ENCODE measurements around the gene DAP3. TPM values are rescaled to one million over a fixed set of nuclear protein-coding genes. Genes with fewer than 3 reads are reported as not detected.
"Not testable (repeated sequence)": the region's sequence is repeated elsewhere in the genome, so short reads cannot be mapped to it uniquely, and the experiment has no call there.

The DAP3 gene
- 52.7 and 72.5 TPM in 2 replicates for total RNA-seq (2014; rRNA removed; shearing (Covaris generic))
- 112 and 118 TPM in 2 replicates for polyA plus RNA-seq (2015; cell fraction: cytosol; rRNA removed)
- polyA plus RNA-seq (2015; cell fraction: nucleus; rRNA removed), result 186 and 207 TPM in 2 replicates

DNA sequence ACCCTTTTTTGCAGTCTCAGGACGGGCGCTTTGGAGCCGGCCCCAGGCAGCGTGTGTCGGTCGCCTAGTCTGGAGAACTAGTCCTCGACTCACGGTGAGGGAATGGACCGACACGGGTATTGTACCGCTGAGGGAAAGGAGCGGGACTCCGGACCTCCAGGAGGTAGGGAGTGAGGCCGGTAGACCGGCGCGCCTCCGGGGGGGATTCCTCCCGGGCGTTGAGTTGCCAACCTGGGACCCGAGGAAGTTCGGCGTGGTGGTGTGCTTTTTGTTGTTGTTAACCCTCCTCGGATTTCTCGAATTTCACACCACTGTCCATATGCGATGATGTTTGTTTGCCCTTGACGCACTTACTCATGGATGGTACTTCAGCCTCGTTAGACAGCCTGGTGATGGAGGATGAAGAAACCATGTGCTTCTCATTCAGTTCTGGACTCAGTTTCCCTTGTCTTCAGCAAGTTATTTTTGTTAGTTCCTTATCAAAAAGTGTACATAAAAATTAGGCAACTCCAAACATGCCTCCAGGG lies at the start of gene DAP3:
Gene DAP3, plus strand, starts transcription at position 11 of the 527 bp plus-strand sequence. CDS start 20,689 bp downstream, outside the sequence.
- not testable (repeated sequence) for DNase-seq (ENCODE audit: low read depth)

DNA sequence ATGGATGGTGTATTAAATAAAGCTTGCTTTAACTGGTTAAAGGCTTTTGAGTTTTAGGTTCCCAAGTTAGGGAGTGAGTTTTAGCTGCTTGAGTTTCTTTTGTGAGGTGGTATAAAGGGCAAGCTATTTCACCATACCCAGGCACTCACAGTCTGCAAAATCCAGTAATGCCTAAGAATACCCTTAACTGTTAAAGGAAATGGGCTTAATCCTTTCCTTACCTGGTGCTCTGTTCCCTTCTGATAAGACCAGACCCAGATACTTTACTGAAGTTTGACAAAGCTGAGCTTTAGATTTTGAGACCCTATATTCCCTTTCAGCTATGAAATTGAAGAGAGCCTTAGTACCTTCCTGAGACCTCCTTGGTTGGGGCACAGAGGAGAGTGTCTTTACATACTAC lies 48.5 kb upstream of the DAP3 start:
- DNase-seq (ENCODE audit: low read depth), result no peak

DNA sequence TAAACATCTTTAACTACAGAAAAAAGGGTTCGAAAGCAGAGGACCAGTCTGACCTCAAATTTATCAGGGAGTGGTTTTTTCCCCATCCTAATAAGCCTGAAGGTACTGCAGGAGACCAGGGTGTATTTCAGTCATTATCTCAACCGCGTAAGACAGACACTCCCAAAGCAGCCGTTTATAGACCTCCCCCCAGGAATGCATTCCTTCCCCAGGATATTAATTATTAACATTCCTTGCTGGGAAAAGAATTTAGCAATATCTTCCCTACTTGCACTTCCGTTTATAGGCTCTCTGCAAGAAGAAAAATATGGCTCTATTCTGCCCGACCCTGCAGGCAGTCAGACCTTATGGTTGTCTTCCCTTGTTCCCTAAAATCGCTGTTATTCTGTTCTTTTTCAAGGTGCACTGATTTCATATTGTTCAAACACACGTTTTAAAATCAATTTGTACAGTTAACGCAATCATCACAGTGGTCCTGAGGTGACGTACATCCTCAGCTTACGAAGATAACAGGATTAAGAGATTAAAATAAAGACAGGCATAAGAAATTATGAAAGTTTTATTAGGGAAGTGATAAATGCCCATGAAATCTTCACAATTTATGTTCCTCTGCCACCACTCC lies 46.2 kb upstream of the DAP3 start:
- not testable (repeated sequence) for DNase-seq (ENCODE audit: low read depth)

DNA sequence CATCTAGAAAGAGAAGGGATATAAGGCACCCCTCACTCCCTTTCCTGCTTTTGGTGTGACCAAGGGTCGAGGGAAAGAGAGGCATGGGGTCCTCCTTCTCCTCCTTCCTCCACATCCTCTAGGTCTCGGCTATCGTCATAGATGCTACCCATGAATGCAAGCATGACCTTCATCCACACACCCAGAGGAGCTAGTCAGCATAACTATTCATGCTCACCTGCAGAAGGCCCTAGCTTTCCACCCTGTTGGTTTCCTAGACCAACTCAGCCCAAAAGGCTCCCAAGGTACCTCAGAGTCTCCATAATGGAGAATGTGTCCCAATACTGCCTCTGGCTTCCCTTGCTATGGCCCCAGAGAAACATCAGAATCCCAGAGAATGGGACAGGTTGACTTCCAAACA lies 45.7 kb upstream of the DAP3 start:
- no peak for DNase-seq (ENCODE audit: low read depth)

DNA sequence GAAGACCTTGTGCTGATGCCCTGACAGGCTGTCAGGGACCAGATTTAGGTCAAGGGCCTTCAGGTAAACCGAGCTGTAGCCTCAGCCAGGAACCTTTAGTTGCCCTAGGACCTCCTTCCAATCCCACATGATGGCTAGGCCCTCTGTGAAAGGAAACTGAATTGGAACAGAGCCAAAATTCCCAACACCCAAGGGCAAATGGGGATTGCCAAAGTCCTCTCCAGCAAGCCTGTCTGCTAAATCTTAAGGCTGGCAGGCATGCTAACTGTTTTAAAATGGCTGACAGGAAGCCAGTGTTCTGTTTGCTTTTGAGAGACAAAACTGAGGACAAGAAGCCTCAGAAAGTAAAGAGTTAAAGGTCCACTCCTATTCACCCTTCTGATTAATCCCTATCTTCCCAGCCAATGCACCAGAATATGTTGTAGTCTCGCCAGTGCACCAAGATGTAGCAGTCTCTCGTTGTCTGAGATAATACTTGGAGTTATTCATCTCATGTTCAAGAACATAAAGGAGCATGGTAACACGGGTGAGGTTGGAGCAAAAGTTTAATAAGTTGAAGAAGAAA lies 43.8 kb upstream of the DAP3 start:
- DNase-seq (ENCODE audit: low read depth), result no peak

DNA sequence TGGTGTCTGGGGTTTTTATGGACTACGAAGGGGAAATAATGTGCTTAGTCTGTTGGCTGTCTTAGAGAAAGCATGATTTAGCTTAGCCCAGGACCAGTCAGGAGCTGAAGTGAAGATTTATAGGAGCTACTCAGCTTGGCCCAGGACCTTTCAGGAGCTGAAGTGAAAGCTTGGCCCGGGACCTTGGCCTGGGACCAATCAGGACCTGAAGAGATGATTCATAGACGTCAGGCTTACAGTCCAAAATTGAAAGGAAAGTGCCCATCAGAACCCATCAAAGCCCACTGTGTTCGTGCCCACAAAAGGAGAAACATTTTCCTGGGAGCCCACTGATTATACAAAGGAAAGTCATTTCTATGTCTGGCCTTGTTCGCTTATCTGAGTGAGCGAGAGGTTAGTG lies 43.2 kb upstream of the DAP3 start:
- no peak for DNase-seq (ENCODE audit: low read depth)

DNA sequence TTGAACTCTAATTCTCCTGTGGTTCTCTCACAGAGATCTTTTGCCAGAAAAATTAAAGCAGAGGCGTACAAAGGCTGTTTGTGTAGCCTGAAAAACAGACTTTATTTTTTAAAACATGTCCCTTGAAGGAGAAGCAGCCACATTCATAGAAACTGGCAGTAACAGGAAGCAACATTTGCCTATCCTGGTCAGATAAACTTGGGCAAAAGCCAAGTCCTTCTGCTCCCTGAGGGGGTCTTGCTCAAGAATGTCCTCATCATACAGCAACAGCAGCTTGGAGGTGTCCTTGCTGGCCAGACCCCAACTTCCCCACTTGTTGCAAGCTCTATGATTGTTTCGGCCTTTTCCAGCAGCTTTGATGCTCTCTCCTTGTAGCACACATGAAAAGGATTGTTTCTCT lies 42.6 kb upstream of the DAP3 start:
- no peak for DNase-seq (ENCODE audit: low read depth)

DNA sequence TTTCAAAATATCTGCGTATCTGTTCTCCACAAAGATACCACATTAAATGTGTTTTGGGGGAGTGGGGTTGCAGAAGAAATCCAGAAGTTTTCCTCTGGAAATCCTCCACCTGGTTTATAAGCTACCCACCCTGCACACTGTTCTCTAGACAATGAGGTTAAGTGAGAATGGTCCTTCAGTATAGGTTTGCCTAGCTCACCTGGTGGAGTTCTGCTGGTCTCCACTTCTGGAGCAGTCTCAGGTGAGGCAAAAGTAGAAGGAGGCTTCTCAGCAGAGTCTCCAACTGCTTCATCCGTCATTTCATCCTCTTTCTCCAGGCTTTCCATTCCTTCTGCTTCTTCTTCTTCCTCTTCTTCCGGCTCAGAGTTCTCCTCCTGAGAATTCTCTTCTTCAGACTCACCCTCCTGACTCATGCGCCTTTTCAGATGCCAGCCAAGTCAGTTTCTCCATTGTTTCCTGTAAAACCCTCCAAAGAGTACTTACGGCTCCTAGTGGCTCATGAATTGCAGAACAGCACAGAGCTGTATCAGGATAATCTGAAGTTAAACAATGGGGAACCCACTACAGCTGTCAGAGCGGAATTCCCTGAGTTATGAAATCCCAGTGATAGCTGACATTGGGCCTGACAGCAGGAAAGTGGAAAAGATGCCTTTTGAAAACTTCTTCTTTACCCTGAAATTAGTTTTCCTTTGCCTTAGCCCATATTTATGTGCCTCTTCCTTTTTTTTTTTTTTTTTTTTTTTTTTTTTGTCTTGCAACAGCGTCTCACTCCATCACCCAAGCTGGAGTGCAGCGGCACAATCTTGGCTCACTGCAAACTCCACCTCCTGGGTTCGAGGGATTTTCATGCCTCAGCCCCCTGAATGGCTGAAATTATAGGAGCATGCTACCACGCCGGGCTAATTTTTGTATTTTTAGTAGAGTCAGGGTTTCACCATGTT lies 40.4 kb upstream of the DAP3 start:
- peak; percentile 92 for DNase-seq (ENCODE audit: low read depth)

DNA sequence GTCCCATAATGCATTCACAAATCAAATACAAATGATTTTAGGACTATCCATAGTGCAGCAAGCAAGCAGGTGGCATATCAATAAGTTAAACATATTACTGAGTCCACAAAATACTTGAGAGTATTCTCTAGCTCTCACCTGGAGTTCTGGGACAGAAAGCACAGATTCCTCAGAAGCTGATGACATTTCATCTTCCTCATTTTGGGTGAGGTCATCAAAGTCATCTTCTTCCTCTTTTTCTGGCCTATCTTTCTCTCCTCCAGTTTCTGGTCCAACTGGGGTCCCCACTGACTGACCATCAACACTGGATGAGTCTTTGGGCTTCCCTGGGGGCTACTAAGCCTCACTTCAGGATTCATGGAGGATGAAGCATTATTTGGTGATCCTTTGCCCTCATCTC lies 39.2 kb upstream of the DAP3 start:
- no peak for DNase-seq (ENCODE audit: low read depth)

DNA sequence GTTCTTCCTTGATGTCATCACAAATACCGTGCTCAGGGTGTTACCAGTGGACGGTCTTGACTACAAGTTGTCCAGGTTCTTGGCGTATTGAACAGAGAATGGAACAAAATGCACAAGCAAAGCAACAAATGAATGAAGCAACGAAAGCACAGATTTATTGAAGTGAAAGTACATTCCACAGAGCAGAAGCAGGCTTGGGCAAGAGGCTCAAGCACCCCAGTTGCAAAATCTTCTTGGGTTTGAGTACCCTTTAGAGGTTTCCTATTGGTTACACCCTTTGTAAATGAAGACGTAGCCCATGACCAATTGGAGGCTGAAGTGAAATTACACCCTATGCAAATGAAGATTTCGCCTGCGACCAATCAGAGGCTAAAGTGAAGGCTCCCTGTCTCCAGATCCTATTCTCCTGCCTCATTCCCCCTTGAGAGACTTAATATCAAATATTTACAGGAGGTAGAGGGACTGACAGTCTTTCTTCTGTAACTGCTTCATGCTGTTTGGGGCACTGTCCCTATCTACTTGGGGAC lies 38.6 kb upstream of the DAP3 start:
- DNase-seq (ENCODE audit: low read depth), result peak; percentile 14

DNA sequence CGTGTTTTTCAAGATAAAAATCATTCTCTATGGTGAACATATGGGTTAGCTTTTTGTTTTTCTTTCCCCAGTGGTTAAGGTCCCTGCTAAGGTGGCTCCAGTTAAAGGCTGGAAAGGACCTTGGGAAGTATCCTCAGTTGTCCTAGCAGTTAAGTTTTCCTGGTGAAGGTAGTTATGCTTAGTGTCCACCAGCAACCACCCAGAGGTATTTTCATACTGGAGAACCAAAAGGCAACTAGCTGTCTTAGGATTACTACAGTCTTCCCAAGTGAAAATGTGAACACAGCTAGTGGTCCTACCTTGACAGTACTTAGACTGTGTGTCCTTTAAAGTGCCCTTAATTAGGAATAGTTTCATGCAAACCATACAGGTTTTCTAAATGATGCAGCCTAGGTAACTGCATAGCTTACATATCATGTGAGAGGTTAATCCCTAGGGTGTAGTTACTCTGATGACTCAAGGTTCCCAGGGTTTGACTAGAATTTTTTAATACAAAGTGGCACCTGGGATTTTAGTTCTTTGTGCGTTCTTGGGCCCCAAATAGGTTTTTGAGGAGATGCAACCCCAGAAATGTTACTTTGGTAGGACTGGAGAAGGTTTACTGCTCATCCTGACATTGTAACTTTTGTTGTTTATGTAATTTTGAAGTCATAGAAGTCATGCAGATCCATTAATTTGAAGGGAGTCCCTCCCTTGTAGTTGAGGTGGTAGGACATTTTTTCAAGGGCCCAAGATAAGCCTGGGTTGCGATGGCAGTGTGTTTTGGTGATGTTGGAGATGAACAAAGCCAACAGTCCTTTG lies 36.8 kb upstream of the DAP3 start:
- no peak for DNase-seq (ENCODE audit: low read depth)

DNA sequence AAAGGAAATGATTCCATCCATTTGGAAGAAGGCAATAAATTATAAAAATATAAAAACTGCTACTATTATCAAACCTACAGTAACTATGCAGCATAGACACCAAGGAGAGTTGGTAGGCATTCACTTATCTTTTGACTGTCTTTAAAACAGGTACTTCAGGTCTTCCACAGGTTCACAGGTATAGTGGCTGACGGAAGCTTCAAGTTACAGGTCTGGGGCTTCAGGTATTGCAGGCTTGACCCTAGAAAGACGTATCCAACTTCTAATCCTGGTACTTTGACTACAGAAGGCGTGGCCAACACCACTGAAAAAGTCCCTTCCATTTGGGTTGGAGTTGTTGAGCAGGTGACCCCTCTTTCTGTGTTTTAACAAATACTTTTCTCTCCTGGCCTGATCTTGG lies 35.9 kb upstream of the DAP3 start:
- DNase-seq (ENCODE audit: low read depth), result no peak

DNA sequence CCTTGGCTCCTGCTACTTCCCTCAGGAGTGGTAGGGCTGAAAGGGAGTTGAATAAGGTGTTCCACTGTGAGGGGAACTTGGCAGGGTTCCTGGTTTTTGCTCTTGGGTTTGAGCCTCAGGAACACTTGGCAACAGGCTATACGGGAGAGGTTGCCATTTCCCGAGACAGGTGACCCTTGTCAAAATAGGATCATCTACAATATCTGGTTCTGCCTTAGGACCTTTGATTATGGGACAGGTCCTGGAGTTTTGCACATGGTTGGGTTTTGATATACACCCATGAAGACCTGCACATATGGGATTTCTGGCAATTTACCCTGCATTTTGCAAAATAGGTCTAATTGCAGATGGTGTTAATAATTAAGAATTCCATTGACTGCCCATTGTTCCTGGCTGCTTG lies 31.4 kb upstream of the DAP3 start:
- no peak for DNase-seq (ENCODE audit: low read depth)

DNA sequence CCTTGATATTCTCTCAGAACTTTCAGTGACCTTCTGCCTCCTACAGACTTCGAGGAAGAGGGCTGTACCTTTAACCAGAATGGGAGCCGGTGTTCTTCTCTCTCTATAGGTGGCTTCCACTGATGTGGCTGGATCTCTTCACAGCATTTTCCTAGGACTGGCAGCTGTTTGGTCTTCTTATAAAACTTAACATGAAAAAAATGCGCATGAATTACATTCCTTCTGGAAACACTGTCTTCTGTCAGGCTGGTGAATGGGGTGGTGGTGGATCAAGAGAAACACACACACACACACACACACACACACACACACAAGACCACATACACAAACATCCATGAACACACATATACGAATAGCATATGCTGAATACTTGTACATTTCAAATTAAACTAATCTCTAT lies 27.7 kb upstream of the DAP3 start:
- not testable (repeated sequence) for DNase-seq (ENCODE audit: low read depth)

DNA sequence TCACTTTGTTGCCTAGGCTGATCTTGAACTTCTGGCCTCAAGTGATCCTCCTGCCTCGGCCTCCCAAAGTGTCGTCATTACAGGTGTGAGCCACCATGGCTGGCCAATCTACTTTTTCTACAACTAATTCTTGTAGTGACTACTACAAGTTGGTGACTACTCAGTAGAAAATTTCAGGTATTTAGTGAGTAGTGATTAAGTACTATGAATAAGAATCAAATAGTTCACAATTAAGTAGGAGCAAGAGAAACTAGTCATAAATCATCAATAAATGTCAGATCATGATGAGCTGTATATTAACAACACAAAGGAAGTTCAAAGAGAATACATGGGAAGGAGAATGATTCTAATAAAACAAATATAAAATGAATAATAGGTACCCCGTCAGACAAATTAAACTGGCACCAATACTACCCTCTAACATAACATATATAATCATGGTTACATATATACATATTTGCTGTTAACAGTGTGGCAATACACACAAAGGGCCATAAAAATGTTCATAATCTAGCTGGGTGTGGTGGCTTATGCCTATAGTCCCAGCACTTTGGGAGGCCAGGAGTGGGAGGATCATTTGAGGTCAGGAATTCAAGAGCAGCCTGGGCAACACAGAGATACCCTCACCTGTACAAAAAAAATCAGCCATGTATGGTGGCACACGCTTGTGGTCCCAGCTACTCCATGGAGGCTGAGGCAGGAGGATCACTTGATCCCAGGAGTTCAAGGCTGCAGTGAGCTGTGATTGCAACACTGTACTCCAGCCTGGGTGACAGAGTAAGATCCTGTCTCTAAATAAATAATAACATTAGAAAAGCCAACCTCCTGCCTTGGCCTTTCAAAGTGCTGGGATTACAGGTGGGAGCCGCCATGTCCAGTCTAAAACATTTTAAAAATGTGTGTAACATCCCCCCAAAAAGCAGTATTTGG lies 19.4 kb upstream of the DAP3 start:
- DNase-seq (ENCODE audit: low read depth), result no peak

DNA sequence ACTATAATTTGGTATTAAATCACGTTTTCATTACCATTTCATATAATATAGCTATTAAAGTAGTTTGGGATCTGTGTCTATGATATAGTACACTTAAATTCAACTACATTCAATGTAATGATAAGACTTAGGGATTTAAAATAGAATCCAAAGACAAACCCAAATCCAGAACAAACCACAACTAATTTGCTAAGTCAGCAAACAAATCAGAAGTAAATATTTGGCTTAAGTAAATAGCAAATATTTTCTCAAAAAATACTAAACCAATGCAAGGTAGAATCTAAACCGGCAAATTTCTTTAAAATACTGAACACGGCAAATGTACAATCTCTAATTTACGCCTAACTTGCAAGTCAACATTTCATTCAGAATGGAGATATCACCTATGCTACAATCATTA lies 17.1 kb upstream of the DAP3 start:
- no peak for DNase-seq (ENCODE audit: low read depth)

DNA sequence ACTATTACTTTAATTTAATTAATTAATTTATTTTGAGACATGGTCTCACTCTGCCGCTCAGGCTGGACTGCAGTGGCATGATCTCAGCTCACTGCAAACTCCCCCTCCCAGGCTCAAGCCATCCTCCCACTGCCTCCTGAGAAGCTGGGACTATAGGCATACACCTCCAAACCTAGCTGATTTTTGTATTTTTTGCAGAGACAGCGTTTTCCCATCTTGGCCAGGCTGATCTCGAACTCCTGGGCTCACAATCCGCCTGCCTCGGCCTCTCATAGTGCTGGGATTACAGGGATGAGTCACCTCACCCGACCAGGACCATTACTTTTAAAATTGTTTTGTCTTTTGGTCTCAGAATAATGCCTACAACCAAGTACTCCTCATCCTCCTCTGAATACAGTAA lies 15.9 kb upstream of the DAP3 start:
- no peak for DNase-seq (ENCODE audit: low read depth)

DNA sequence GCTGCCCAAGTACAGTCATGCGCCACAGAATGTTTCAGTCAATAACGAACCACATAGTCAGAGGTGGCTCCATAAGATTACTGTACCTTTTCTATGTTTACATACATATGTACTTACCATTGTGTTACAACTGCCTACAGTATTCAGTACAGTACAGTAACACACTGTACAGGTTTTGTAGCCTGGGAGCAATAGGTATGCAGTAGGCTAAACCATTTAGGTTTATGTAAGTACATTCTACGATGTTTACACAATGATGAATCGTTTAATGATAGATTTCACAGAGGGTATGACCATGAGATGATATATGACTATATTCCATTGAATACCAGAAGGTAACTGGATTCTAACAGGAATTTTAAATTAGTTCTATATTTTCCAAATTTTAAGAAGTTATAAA lies 10.9 kb upstream of the DAP3 start:
- DNase-seq (ENCODE audit: low read depth), result no peak

DNA sequence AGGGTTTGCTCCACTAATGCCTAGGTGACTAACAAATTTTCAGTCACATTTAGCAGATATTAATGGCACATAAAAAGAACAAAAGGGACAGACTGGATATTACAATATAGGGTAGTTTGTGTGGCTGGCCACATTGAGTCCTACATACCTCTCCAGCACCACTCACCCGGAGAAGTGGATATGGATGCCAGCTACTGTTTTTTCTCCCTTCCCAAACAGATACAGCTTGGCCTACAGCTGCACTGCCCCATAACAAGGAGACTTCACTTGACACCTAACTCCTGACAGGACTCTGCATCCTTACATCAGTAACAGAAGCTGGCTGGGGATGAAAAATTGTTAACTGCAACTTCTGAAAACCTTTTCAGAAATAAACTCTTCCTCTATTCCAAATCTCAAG lies 9.9 kb upstream of the DAP3 start:
- DNase-seq (ENCODE audit: low read depth), result not testable (repeated sequence)

DNA sequence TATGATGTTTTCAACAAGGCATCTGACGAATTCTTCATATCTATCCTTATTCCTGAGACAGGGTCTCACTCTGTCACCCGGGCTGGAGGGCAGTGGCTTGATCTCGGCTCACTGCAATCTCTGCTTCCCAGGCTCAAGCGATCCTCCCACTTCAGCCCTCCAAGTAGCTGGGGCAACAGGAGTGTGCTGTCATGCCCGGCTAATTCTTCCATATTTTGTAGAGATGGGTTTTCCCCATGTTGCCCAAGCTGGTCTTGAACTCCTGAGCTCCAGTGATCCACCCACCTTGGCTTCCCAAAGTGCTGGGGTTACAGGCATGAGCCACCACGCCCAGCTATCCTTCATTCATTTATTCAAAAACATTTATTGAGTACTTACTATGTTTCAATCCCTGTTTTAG lies 8.4 kb upstream of the DAP3 start:
- DNase-seq (ENCODE audit: low read depth), result no peak

Data from HT1080 (cell line).